ENCODE data around the gene FBXL2.
"Not testable (repeated sequence)": the region's sequence is repeated elsewhere in the genome, so short reads cannot be mapped to it uniquely, and the experiment has no call there.

Gene FBXL2

DNA sequence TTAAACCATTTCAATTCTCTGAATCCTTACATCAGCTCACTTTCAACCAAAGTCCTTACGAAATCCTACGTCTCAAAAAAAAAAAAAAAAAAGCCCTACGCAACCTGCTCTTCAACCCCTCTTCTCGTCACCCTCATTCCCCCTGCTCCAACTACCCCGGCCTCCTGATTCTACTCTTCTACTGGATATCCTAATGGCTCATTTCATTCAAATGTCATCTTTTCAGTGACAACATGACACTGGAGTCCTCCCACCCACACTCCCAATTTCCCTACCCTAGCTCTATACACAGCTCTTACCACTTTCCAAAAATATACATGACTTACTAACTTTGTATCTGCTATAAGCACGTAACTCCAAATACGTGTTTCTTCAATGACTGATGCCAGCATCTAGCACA is 151.5 kb downstream of the FBXL2 start:
- DNase-seq (ENCODE audit: low read depth, low spot score) = no peak

GRCh38 chr3:33429306-33429705 is 152.1 kb downstream of the FBXL2 start:
- not testable (repeated sequence) for DNase-seq (ENCODE audit: low read depth, low spot score)

GRCh38 chr3:33430061-33430460 is 152.8 kb downstream of the FBXL2 start:
- no peak for DNase-seq (ENCODE audit: low read depth, low spot score)

- DNase-seq (ENCODE audit: low read depth, low spot score) = no peak
Measured at GRCh38 chr3:33430571-33430970, 153.3 kb downstream of the FBXL2 start.

DNA sequence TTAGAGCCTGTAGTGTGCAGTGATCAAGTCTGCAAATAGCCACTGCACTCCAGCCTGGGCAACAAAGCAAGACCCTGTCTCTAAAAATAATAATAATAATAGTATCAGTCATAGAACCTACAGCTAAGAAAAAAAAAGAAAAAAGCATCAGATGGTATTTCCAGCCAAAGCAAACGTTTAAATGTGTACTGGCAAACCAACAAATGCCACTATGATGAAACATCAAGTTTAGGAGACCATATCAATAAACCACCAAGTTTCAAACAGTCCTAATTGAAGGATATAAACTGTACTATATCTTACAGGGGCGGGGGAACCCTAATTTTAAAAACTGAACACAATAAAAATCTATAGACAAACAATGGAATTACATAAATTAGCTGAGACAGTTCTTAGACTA is 156.6 kb downstream of the FBXL2 start:
- DNase-seq (ENCODE audit: low read depth, low spot score) = no peak
